Measurements from ENCODE around the gene ETNK2.

DNA sequence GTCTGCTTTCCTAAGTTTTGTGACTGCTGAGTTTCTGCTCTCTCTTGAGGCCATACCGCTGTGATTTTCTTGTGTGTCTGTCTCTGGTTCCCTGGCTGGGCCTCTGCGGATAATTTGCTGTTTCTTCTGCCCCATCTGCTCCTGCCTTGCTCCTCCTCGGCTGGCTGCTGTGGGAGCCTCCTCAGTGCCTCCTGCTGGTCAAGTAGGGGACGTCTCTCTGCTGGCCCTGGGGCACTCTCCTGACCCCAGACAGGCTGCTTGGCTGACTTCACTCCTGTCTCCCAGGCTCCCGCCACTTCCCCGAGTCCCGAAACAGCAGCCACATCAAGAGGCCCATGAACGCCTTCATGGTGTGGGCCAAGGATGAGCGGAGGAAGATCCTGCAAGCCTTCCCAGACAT lies 28.5 kb downstream of the ETNK2 start:
- no peak for TF ChIP-seq POLR2AphosphoS5 (IDR thresholded peaks at IDR 0.05; ENCODE audit: low read depth, low read length)
- TF ChIP-seq TAF1 (IDR thresholded peaks at IDR 0.05; ENCODE audit: borderline replicate concordance, low read depth, low read length): no peak
- TF ChIP-seq POLR2A (IDR thresholded peaks at IDR 0.05; ENCODE audit: low read depth, low read length): no peak

Measured in GM12892 (cell line).